ENCODE data around the gene MEST. TPM values are rescaled to one million over a fixed set of nuclear protein-coding genes. Genes with fewer than 3 reads are reported as not detected.

Gene MEST
- total RNA-seq, 6 experiments from 2014 or later: 23.4 to 46.9 (median 31.2) TPM

- WGBS (ENCODE audit: insufficient coverage, low coverage, low lambda C conversion rate, missing lambda C conversion rate): 12% methylated on average over 6 of the region's 6 CpGs
- H3K27ac ChIP-seq: no peak overlapping the region
Measured at GRCh38 chr7:130486954-130487436, 4.9 kb upstream of the MEST start.

GRCh38 chr7:130488392-130489139, 3.3 kb upstream of the MEST start:
- DNase-seq (no peak), ATAC-seq (no peak)
- WGBS (ENCODE audit: insufficient coverage, low coverage, low lambda C conversion rate, missing lambda C conversion rate): 88% methylated on average over 7 of the region's 7 CpGs
- intact Hi-C loops (cut with DNase I): no loop called here
- Histone ChIP-seq H3K9me3 (no peaks in the 10 kb centered on the region), H3K4me1 (peaks cover 0 to 7% (median 0%) of the 10 kb centered on the region in 4 donors), H3K27ac (no peak overlapping the region), H3K36me3 (no peaks in the 10 kb centered on the region), H3K27me3 (no peaks in the 10 kb centered on the region), H3K4me3 (no peak overlapping the region)
- no peak for TF ChIP-seq POLR2A (IDR thresholded peaks at IDR 0.05)
- TF ChIP-seq, protein P1, sequence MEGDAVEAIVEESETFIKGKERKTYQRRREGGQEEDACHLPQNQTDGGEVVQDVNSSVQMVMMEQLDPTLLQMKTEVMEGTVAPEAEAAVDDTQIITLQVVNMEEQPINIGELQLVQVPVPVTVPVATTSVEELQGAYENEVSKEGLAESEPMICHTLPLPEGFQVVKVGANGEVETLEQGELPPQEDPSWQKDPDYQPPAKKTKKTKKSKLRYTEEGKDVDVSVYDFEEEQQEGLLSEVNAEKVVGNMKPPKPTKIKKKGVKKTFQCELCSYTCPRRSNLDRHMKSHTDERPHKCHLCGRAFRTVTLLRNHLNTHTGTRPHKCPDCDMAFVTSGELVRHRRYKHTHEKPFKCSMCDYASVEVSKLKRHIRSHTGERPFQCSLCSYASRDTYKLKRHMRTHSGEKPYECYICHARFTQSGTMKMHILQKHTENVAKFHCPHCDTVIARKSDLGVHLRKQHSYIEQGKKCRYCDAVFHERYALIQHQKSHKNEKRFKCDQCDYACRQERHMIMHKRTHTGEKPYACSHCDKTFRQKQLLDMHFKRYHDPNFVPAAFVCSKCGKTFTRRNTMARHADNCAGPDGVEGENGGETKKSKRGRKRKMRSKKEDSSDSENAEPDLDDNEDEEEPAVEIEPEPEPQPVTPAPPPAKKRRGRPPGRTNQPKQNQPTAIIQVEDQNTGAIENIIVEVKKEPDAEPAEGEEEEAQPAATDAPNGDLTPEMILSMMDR (IDR thresholded peaks at IDR 0.05): no peak

More at GRCh38 chr7:130486954-130487436, 4.9 kb upstream of the MEST start:
- intact Hi-C loops (cut with DNase I): no loop called here
- H3K9me3 ChIP-seq: no peaks in the 10 kb centered on the region
- DNase-seq (no peak), ATAC-seq (no peak)
- no peak for TF ChIP-seq POLR2A (IDR thresholded peaks at IDR 0.05)
- no peaks in the 10 kb centered on the region for H3K36me3 ChIP-seq
- H3K4me1 ChIP-seq: no peaks in the 10 kb centered on the region
- no peaks in the 10 kb centered on the region for H3K27me3 ChIP-seq
- peak overlapping the region; percentile 53 to 81 (median 67) for H3K4me3 ChIP-seq

DNA sequence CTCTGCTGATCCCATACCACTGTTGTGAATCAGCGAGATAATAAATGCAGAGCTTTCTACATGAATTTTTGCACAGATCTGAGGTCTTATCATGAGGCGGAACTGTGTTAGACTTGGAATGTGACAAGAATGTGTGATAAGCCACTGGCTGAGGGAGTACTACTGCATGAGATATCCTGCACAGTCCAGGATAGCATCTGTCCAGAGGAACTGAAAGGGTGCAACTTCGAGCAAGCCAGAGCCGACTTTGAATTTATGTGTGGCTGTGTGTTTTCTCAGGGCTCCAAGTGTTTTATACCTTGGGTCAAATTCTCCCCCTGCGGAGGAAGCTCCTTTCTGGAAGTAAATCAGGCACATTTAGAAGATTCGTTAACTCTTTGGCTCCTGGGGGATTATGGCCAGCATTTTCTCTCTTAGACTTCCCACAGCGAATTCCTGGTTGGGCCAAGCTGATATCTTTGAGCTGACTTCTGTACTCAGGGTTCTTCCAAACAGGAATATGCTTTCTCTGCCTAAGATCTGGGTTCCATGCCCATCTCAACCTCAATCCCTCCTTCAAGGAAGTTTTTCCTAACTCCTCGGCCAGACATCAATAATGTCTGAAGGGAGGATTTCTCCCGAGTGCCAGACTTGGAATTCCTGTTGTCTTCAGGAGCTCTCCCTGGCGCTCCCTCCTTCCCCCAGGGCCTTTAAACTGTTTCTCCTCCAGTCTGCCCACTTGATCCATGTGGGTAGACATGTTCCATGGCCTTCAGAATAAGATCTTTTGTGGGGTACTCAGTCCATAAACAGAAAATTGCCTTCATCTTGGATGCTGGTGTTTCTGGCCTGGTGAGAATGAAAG, 2.5 kb upstream of the MEST start:
- TF ChIP-seq, protein P1 (IDR thresholded peaks at IDR 0.05): no peak
- TF ChIP-seq POLR2A (IDR thresholded peaks at IDR 0.05): no peak
- Histone ChIP-seq H3K4me3 (no peak overlapping the region), H3K36me3 (no peaks in the 10 kb centered on the region), H3K27ac (no peak overlapping the region), H3K4me1 (peaks cover 0 to 7% (median 0%) of the 10 kb centered on the region in 4 donors), H3K27me3 (no peaks in the 10 kb centered on the region), H3K9me3 (no peaks in the 10 kb centered on the region)
- 79% methylated on average over 7 of the region's 10 CpGs for WGBS (ENCODE audit: insufficient coverage, low coverage, low lambda C conversion rate, missing lambda C conversion rate)
- DNase-seq: no peak
- intact Hi-C loops (cut with DNase I): no loop called here
- no peak for ATAC-seq

GRCh38 chr7:130490311-130490791, 1.5 kb upstream of the MEST start:
- Histone ChIP-seq H3K4me3 (peak overlapping the region in 1 of 3 donors; percentile 44), H3K4me1 (peaks cover 0 to 7% (median 0%) of the 10 kb centered on the region in 4 donors), H3K27ac (no peak overlapping the region), H3K36me3 (no peaks in the 10 kb centered on the region), H3K9me3 (no peaks in the 10 kb centered on the region), H3K27me3 (no peaks in the 10 kb centered on the region)
- ATAC-seq (no peak), DNase-seq (no peak)
- TF ChIP-seq, protein P1 (IDR thresholded peaks at IDR 0.05): no peak
- no peak for TF ChIP-seq POLR2A (IDR thresholded peaks at IDR 0.05)
- intact Hi-C loops (cut with DNase I): no loop called here
- WGBS (ENCODE audit: insufficient coverage, low coverage, low lambda C conversion rate, missing lambda C conversion rate): 82% methylated on average over 17 of the region's 21 CpGs

Data from right lobe of liver (tissue), 6 donors.